A549 (cell line): ENCODE measurements around the gene C19orf25. TPM values are rescaled to one million over a fixed set of nuclear protein-coding genes. Genes with fewer than 3 reads are reported as not detected.

Source experiments
- ATAC-seq, 2 experiments: fragments of 200-7000 bp in 1 of 2; fragments of >200 bp in 1 of 2; cut with Nextera tagmentation in 1 of 2; cut with Tn5 transposase in 1 of 2; 3 replicates each; pipeline versions ENCODE4 v1.8.0 to v1.9.1; 2018 to 2020; ENCODE audit warnings: mild to moderate bottlenecking in 1 of 2, moderate library complexity in 1 of 2
- CTCF ChIA-PET: fragments of 300-600 bp; sonication (Branson Sonifier 250); formaldehyde crosslinking; extraction: SDS; loops from one replicate; lab custom pipeline; 2021; ENCODE audit warnings: antibody characterized with exemption, inconsistent platforms; lab: Yijun Ruan, JAX
- POLR2A ChIA-PET: fragments of 350-600 bp; formaldehyde crosslinking; extraction: SDS; loops from one replicate; lab custom pipeline; 2021; ENCODE audit warnings: antibody characterized with exemption, inconsistent platforms; lab: Yijun Ruan, JAX
- DNase-seq, 2 experiments: peaks; one replicate each; pipeline versions ENCODE4 v3.0.0 to v3.0.0-alpha.2; 2011 to 2016; ENCODE audit warnings: low read depth in 1 of 2, low spot score in 1 of 2
- FAIRE-seq: peaks from 2 replicates; lab custom pipeline; 2011; peaks lifted over from hg19 to GRCh38; lab: Jason Lieb, UNC
- H3K27ac ChIP-seq, 2 experiments: fragments of >200 bp; sonication (Bioruptor Twin); formaldehyde crosslinking; 3 replicates each; pipeline ENCODE4 v1.5.1; 2016 to 2017
- H3K4me1 ChIP-seq: fragments of >200 bp; sonication (Bioruptor Twin); formaldehyde crosslinking; 3 replicates; pipeline ENCODE4 v1.6.1; 2016
- H3K4me2 ChIP-seq: fragments of >200 bp; sonication (Bioruptor Twin); formaldehyde crosslinking; 3 replicates; pipeline ENCODE4 v1.6.1; 2016
- H3K4me3 ChIP-seq: fragments of >200 bp; sonication (Bioruptor Twin); formaldehyde crosslinking; 3 replicates; pipeline ENCODE4 v1.5.1; 2016
- H3K9me3 ChIP-seq: fragments of >200 bp; sonication (Bioruptor Twin); formaldehyde crosslinking; 3 replicates; pipeline ENCODE4 v1.6.1; 2016
- ATOH8 ChIP-seq: fragments of 250-450 bp; sonication (Bioruptor Pico); IDR thresholded peaks from 2 replicates; pipeline ENCODE4 v1.5.0; 2020; ENCODE audit warnings: low read depth, mild to moderate bottlenecking, moderate library complexity
- CBX8 ChIP-seq: fragments of 200-600 bp; sonication (generic); IDR thresholded peaks from 2 replicates; pipeline ENCODE4 v1.6.1; 2016
- CEBPB ChIP-seq, 2 experiments: fragments of >200 bp in 1 of 2; sonication (Bioruptor Twin) in 1 of 2; formaldehyde crosslinking in 1 of 2; IDR thresholded peaks; 2 replicates each; pipeline ENCODE4 v1.6.1; 2012 to 2016
- CHD4 ChIP-seq: fragments of 200-600 bp; sonication (generic); IDR thresholded peaks from 2 replicates; pipeline ENCODE4 v1.6.1; 2016; ENCODE audit warnings: antibody characterized with exemption, mild to moderate bottlenecking, borderline replicate concordance
- CTCF ChIP-seq: fragments of >200 bp; sonication (Bioruptor Twin); formaldehyde crosslinking; IDR thresholded peaks from 3 replicates; pipeline ENCODE4 v1.5.1; 2016
- E2F6 ChIP-seq: IDR thresholded peaks from 2 replicates; pipeline ENCODE4 v1.6.1; 2012; ENCODE audit warnings: low read depth, borderline replicate concordance
- EHF ChIP-seq: fragments of 250-450 bp; sonication (Bioruptor Pico); IDR thresholded peaks from 2 replicates; pipeline ENCODE4 v1.5.0; 2020; ENCODE audit warnings: mild to moderate bottlenecking
- EHMT2 ChIP-seq: fragments of 200-600 bp; sonication (generic); IDR thresholded peaks from 2 replicates; pipeline ENCODE4 v1.6.1; 2016; ENCODE audit warnings: antibody characterized with exemption, low read depth, mild to moderate bottlenecking, moderate library complexity
- ESRRA ChIP-seq: fragments of 150-350 bp; IDR thresholded peaks from 2 replicates; pipeline ENCODE4 v1.6.1; 2014; ENCODE audit warnings: mild to moderate bottlenecking, low read length, borderline replicate concordance
- FOSL2 ChIP-seq, 2 experiments: fragments of 450-650 bp in 1 of 2; fragments of >200 bp in 1 of 2; sonication (Bioruptor Twin) in 1 of 2; formaldehyde crosslinking; IDR thresholded peaks; 2 replicates each; pipeline versions ENCODE4 v1.5.0 to v1.6.1; 2016 to 2020; ENCODE audit warnings: mild to moderate bottlenecking in 1 of 2, moderate library complexity in 1 of 2
- FOXS1 ChIP-seq: fragments of 250-450 bp; sonication (Bioruptor Pico); IDR thresholded peaks from 2 replicates; pipeline ENCODE4 v1.5.0; 2020; ENCODE audit warnings: mild to moderate bottlenecking, moderate library complexity
- GATA3 ChIP-seq: IDR thresholded peaks from 2 replicates; pipeline ENCODE4 v1.6.1; 2012; ENCODE audit warnings: borderline replicate concordance
- HDAC2 ChIP-seq: fragments of 200-600 bp; sonication (generic); IDR thresholded peaks from 2 replicates; pipeline ENCODE4 v1.6.1; 2016
- HMGXB4 ChIP-seq: fragments of 250-450 bp; sonication (Bioruptor Pico); IDR thresholded peaks from 2 replicates; pipeline ENCODE4 v1.5.0; 2021; ENCODE audit warnings: mild to moderate bottlenecking, moderate library complexity, borderline replicate concordance
- JUN ChIP-seq, 2 experiments: fragments of >200 bp; sonication (Bioruptor Twin); formaldehyde crosslinking; IDR thresholded peaks; 2 replicates in 1 of 2; 3 replicates in 1 of 2; pipeline ENCODE4 v1.6.1; 2016 to 2017
- KDM5A ChIP-seq: fragments of 200-600 bp; sonication (generic); IDR thresholded peaks from 2 replicates; pipeline ENCODE4 v1.6.1; 2016; ENCODE audit warnings: antibody characterized with exemption, mild to moderate bottlenecking
- MAFK ChIP-seq: fragments of 450-650 bp; IDR thresholded peaks from 2 replicates; pipeline ENCODE4 v1.6.1; 2014; ENCODE audit not compliant: partially characterized antibody
- MAZ ChIP-seq: fragments of 150-350 bp; IDR thresholded peaks from 2 replicates; pipeline ENCODE4 v1.6.1; 2014; ENCODE audit warnings: antibody characterized with exemption, low read depth, low read length, borderline replicate concordance
- NFE2L2 ChIP-seq: fragments of 150-350 bp; conservative IDR thresholded peaks from 2 replicates; pipeline ENCODE4 v1.6.1; 2014; ENCODE audit warnings: low read length
- NR3C1 ChIP-seq: fragments of >200 bp; sonication (Bioruptor Twin); formaldehyde crosslinking; IDR thresholded peaks from 3 replicates; pipeline ENCODE4 v1.6.1; 2017
- POLR2A ChIP-seq: IDR thresholded peaks from 2 replicates; pipeline ENCODE4 v1.6.1; 2012; ENCODE audit warnings: mild to moderate bottlenecking, low read length
- RCOR1 ChIP-seq: fragments of 150-350 bp; IDR thresholded peaks from 2 replicates; pipeline ENCODE4 v1.6.1; 2014; ENCODE audit warnings: antibody characterized with exemption, low read length, low read depth
- REST ChIP-seq: fragments of 200-600 bp; sonication (generic); IDR thresholded peaks from 2 replicates; pipeline ENCODE4 v1.6.1; 2016; ENCODE audit warnings: antibody characterized with exemption, mild to moderate bottlenecking, moderate library complexity
- SMC3 ChIP-seq: fragments of >200 bp; sonication (Bioruptor Twin); formaldehyde crosslinking; IDR thresholded peaks from 3 replicates; pipeline ENCODE4 v1.6.1; 2018; ENCODE audit warnings: inconsistent platforms
- SREBF2 ChIP-seq: fragments of 450-650 bp; IDR thresholded peaks from 2 replicates; pipeline ENCODE4 v1.6.1; 2014; ENCODE audit warnings: mild to moderate bottlenecking, moderate library complexity
- TP53 ChIP-seq: fragments of 250-450 bp; sonication (Bioruptor Pico); IDR thresholded peaks from 2 replicates; pipeline ENCODE4 v1.5.0; 2021; ENCODE audit warnings: mild to moderate bottlenecking, moderate library complexity
- ZC3H11A ChIP-seq: fragments of 450-650 bp; IDR thresholded peaks from 2 replicates; pipeline ENCODE4 v1.6.1; 2014; ENCODE audit warnings: antibody characterized with exemption, mild to moderate bottlenecking
- ZFP36 ChIP-seq: fragments of 450-650 bp; IDR thresholded peaks from 2 replicates; pipeline ENCODE4 v1.6.1; 2014; ENCODE audit warnings: borderline replicate concordance; ENCODE audit not compliant: partially characterized antibody
- ZNF302 ChIP-seq: fragments of 250-450 bp; sonication (Bioruptor Pico); IDR thresholded peaks from 2 replicates; pipeline ENCODE4 v1.9.0; 2021; ENCODE audit warnings: inconsistent platforms, mild to moderate bottlenecking, moderate library complexity
- ZSCAN20 ChIP-seq: fragments of 250-450 bp; sonication (Bioruptor Pico); IDR thresholded peaks from 2 replicates; pipeline ENCODE4 v1.8.0; 2022; ENCODE audit warnings: mild to moderate bottlenecking, moderate library complexity
- WGBS: methylation state at CpG from one replicate; pipeline ENCODE4 v1.1.6; 2017; ENCODE audit errors: missing lambda C conversion rate; 5-methylcytosine and 5-hydroxymethylcytosine counted together
- polyA plus RNA-seq, 4 experiments: library from polyadenylated mRNA; depleted of rRNA in 3 of 4; stranded (reverse); fragments of >200 nt; fragmentation: RNase III in 1 of 4; extraction: RNeasy Plus Mini Kit Qiagen cat#74134 plus additional on column Dnase treatment in 1 of 4; gene quantifications; 2 replicates in 3 of 4; 3 replicates in 1 of 4; pipeline ENCODE4 v1.2.3, GENCODE V29; 2011 to 2017

C19orf25 gene
- polyA plus RNA-seq, 2 of the 4 experiments (the other 2 are of a cell fraction): 8.2 to 20.7 TPM

GRCh38 chr19:1525343-1525742 lies 46.3 kb upstream of the C19orf25 start:
- Histone ChIP-seq H3K27ac (no peak overlapping the region), H3K9me3 (no peaks in the 10 kb centered on the region), H3K4me3 (no peak overlapping the region)
- FAIRE-seq: no peak
- peak; percentile 48 to 62; a peak in 5 of 6 replicates for ATAC-seq
- DNase-seq: no peak
- no CpG with 5 or more reads among the region's 31 CpGs for WGBS
- CTCF ChIA-PET: interaction anchor here (1.1 to 1.9 kb wide), 2 partner anchors 9 to 21 kb away, joined by 5 to 6 read pairs; no protein-coding TSS in a partner anchor
- TF ChIP-seq EHF (CRISPR knock-in tag): no peak
- TF ChIP-seq ZFP36: no peak
- no peak for TF ChIP-seq RCOR1
- TF ChIP-seq KDM5A: no peak
- TF ChIP-seq FOXS1 (CRISPR knock-in tag): no peak
- no peak for TF ChIP-seq NR3C1
- no peak for TF ChIP-seq GATA3
- TF ChIP-seq ZSCAN20 (CRISPR knock-in tag): no peak
- no peak for TF ChIP-seq HDAC2
- TF ChIP-seq TP53: no peak
- no peak for TF ChIP-seq ZC3H11A
- TF ChIP-seq EHMT2: no peak
- no peak for TF ChIP-seq SREBF2
- TF ChIP-seq CHD4: no peak
- TF ChIP-seq, all 56 proteins: peak for 0
- POLR2A ChIA-PET: no interaction called here
- no peak overlapping the region for H3K4me2 ChIP-seq
- H3K4me1 ChIP-seq: no peaks in the 10 kb centered on the region

GRCh38 chr19:1524972-1525325 lies 45.9 kb upstream of the C19orf25 start:
- WGBS: 18% methylated on average over 9 of the region's 17 CpGs
- ChIA-PET CTCF (interaction anchor here (1.1 to 1.9 kb wide), 2 partner anchors 9 to 22 kb away, joined by 5 to 6 read pairs; no protein-coding TSS in a partner anchor), POLR2A (no interaction called here)
- no peaks in the 10 kb centered on the region for H3K4me1 ChIP-seq
- no peak for TF ChIP-seq MAZ
- TF ChIP-seq CEBPB (IDR thresholded peaks at IDR 0.05): no peak
- no peak for TF ChIP-seq NFE2L2
- no peak for TF ChIP-seq HMGXB4 (CRISPR knock-in tag)
- no peak for TF ChIP-seq KDM5A
- no peak for TF ChIP-seq REST
- no peak for TF ChIP-seq RCOR1
- TF ChIP-seq POLR2A: no peak
- no peak for TF ChIP-seq FOXS1 (CRISPR knock-in tag)
- no peak for TF ChIP-seq E2F6
- no peak for TF ChIP-seq SMC3
- TF ChIP-seq ESRRA: no peak
- TF ChIP-seq ZNF302 (CRISPR knock-in tag): no peak
- no peak for TF ChIP-seq CTCF
- TF ChIP-seq FOSL2 (IDR thresholded peaks at IDR 0.05): no peak
- TF ChIP-seq FOSL2 (CRISPR knock-in tag; IDR thresholded peaks at IDR 0.05): no peak
- no peak for TF ChIP-seq MAFK
- no peak for TF ChIP-seq ATOH8
- TF ChIP-seq JUN (IDR thresholded peaks at IDR 0.05): no peak
- TF ChIP-seq CBX8: no peak
- no peak overlapping the region for H3K27ac ChIP-seq
- no peak overlapping the region for H3K4me2 ChIP-seq
- DNase-seq: no peak
- FAIRE-seq: no peak
- ATAC-seq: peak; percentile 7 to 36; a peak in 3 of 6 replicates
- no peaks in the 10 kb centered on the region for H3K9me3 ChIP-seq
- H3K4me3 ChIP-seq: no peak overlapping the region
